ENCODE data around the gene ESPL1.
A peak's percentile ranks its signal among the peaks of the same experiment; 100 is the strongest.
"Not testable (repeated sequence)": the region's sequence is repeated elsewhere in the genome, so short reads cannot be mapped to it uniquely, and the experiment has no call there.

ESPL1 gene

GRCh38 chr12:53258541-53259539 is 9.3 kb upstream of the ESPL1 start:
- DNase-seq (ENCODE audit: low read depth in 3 of 3) = no peak

DNA sequence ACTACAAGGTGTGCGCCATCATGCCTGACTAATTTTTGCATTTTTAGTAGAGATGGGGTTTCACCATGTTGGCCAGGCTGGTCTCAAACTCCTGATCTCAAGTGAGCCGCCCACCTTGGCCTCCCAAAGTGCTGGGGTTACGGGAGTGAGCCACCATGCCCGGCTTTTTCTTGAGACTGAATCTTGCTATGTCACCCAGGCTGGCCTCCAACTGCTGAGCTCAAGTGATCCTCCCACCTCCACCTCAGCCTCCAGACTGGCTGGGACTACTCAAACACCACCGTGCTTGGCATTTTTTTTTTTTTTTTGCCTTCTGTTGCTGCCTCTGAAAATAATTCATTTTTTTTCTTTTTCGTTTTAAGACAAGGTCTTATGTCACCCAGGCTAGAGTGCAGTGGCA is 8.2 kb upstream of the ESPL1 start:
- no peak for DNase-seq (ENCODE audit: low read depth in 3 of 3)

- DNase-seq (ENCODE audit: low read depth in 3 of 3) = no peak
Observed at GRCh38 chr12:53265783-53266182, 2.3 kb upstream of the ESPL1 start.

DNA sequence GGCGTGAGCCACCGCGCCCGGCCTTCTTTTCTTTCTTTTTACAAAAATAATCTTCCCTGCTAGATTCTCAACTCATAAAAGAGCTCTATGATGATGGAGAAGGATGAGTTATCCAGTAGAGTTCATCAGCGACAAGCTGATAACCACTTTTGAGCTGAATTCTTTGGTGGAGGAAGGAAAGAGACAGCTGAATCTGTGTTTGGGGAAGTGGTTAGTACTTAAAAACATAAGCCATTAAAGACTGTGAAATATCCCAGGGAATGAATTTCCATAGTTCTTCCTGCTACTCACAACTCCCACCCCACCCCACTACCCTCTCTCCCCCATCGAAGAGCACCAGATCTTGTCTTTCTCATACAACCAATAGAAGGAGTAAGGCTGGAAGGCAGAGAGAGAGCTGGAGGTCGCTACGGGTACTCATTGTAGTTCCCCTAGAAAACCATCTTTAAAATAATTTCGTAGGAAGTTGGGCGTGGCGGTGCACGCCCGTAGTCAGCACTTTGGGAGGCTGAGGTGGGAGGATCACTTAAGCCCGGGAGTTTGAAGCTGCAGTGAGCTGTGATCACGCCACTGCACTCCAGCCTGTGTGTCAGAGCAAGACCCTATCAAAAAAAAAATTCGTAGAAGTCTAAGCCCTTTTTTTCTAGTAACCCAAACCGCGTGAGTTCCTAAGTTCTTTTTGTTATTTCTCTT is 647 bp upstream of the ESPL1 start:
- DNase-seq (ENCODE audit: low read depth in 3 of 3) = peak in 1 of 3 donors; percentile 20

- no peak for DNase-seq (ENCODE audit: low read depth in 3 of 3)
Observed at GRCh38 chr12:53268630-53269562, 797 bp downstream of the ESPL1 start.

DNA sequence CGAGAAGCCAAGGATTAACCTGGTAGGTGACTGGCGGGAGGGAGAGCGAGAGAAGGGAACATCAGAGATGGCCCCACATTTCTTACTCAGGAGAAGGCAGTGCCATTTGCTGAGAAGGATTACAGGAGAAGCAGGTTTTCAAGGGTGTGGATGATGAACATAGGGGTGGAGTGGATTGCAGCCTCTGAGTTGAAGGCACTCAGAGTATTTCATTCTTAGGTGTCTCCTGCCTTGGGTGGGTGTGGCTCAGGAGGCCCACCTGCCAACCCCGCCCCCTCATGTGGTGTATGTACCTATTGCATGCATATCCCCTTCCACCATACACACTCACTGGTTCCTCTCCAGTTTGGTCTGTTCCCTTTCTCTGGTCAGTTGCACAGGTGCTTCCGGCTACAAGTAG is 6.3 kb downstream of the ESPL1 start:
- no peak for DNase-seq (ENCODE audit: low read depth in 3 of 3)

- no peak for DNase-seq (ENCODE audit: low read depth in 3 of 3)
Observed at GRCh38 chr12:53276511-53276910, 8.4 kb downstream of the ESPL1 start.

- no peak for DNase-seq (ENCODE audit: low read depth in 3 of 3)
Observed at GRCh38 chr12:53277981-53278380, 9.9 kb downstream of the ESPL1 start.

DNA sequence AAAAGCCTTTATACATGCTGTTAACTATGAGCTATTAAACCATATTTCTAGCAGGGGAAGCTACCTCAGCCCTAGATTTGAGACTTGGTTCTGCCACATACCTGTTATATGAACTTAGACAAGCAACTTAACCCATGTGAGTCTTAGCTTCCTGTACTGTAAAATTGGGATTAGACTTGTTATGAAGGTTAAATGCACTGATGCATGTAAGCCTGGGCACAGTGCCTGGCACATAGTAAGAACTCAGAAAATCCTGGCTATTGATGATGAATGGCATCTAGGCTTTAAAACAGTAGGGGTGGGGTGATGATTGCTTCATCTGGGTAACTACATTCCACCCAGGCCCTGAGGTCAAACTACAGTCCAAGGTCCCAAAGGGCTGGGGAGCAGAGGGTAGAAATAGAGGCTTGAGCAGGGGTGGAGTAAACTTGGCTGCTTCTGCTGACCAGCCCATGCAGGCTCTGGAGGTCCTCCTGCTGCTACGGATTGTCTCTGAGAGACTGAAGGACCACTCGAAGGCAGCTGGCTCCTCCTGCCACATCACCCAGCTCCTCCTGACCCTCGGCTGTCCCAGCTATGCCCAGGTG is 11.3 kb downstream of the ESPL1 start:
- no peak for DNase-seq (ENCODE audit: low read depth in 3 of 3)

DNA sequence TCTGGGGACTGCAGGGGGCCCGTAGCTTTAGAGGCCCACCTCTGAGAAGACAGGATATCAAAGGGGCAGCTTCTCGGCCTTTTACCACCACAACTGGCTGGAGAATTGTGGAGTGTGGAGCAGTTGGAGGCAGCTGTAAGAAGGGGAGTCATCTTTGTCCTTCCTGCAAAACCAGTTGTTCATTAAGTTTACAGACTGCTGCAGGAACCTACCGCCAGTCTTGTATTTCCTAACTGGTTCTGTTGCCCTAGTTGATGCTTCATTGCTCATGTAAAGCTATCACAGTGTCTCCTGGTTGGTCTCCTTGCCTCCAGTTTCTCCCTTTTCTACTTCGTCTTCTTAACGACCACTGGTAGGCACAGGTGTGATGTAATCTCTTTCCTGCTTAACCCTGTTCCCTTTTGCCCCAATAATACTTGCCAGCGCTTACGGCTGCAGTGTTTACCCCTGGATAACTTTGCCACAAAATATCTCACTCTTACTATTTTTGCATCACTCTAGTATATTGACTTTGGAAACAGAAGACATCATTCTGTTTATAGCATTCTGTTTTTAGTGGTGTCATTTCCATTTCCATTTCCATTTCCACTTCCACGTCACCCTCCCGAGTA is 11.9 kb downstream of the ESPL1 start:
- DNase-seq (ENCODE audit: low read depth in 3 of 3) = no peak

- DNase-seq (ENCODE audit: low read depth in 3 of 3) = no peak
Observed at GRCh38 chr12:53286448-53286847, 18.3 kb downstream of the ESPL1 start.

GRCh38 chr12:53287741-53288216 is 19.7 kb downstream of the ESPL1 start:
- DNase-seq (ENCODE audit: low read depth in 3 of 3) = peak; percentile 32 to 53 (median 35)

- DNase-seq (ENCODE audit: low read depth in 3 of 3) = no peak
Observed at GRCh38 chr12:53288322-53288721, 20.2 kb downstream of the ESPL1 start.

DNA sequence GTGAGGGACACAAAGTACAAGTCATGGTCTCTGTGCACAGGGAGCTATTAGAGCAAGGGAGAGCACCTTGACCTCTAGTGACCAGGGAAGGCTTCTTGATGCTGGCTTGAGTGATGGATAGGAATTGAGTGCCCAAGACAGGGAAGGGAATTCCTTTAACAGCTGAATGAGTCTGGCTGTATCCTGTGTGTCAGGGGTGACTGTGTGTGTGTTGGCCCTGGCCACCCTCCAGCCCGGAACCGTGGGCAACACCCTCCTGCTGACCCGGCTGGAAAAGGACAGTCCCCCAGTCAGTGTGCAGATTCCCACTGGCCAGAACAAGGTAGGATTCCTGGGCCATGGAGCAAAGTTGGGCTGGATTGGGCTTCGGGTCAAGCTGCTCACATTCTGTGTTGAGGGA is 21.8 kb downstream of the ESPL1 start:
- DNase-seq (ENCODE audit: low read depth in 3 of 3) = no peak

DNA sequence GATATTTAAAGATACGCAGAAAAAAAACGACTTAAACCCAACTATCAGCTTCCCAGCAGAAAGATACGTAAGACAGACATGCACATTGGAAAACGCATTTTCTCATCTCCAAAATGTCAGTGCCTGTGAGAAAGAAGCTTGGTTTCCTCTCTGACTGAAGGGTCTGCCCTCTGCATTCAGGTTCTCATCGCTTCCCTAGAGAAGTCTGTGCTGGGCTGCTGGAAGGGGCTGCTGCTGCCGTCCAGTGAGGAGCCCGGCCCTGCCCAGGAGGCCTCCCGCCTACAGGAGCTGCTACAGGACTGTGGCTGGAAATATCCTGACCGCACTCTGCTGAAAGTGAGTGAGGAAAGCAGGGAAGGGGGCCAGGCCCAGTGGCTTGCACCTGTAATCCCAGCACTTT is 22.6 kb downstream of the ESPL1 start:
- no peak for DNase-seq (ENCODE audit: low read depth in 3 of 3)

DNA sequence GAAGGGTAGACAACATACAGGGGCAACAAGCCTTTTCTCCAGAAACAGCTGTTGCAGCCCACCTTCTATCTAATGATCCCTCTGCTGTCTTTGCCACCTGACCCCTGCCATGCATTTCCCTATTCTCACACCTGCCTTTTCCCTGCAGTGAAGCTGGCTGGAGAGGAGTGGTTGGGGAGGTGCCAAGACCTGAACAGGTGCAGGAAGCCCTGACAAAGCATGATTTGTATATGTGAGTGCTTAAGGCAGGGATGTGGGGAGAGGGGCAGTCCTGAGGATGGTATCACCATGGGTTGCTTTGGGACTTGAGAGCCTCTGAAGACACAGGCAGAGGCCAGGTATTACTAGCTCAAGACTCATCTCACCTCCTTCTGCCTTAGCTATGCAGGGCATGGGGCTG is 24.3 kb downstream of the ESPL1 start:
- DNase-seq (ENCODE audit: low read depth in 3 of 3) = no peak

DNA sequence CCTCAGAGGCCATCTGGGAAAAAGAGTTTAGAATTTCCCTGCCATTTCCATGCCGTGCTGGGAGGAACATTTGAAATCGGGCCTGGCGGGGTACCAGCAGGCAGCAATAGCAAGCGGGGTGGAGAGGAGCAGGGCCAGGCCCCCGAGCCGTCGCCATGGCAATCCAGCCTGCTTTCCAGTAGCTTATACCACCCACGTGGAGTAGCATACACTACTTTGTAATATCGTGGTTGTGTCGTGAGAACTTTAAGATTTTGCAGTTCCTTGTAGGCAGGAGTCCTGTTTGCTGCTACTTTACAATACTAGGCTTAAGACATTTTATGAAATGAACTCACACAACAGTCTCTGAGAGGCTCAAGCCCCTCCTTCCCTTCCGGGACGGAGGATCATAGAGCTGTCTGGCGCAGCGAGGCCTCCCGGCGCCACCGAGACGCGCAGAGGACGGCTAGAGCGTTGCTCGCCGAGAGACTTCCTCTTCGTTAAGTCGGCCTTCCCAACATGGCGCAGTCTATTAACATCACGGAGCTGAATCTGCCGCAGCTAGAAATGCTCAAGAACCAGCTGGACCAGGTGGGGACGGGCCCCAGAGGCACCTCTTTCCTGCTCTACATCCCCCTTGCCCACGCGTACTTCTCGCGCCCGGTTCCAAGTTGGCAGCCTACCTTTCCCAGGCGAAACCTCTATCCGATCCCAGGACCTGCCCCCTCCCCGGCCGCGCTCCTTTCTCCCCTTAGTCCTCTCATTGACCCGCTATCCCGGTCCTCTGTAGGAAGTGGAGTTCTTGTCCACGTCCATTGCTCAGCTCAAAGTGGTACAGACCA is 27.2 kb downstream of the ESPL1 start, which contains the start of gene PFDN5:
TSS of gene PFDN5 (plus strand) at position 473 of the 821 bp plus-strand sequence. CDS start at position 499, 26 bp downstream.
- peak; percentile 76 to 79 (median 78) for DNase-seq (ENCODE audit: low read depth in 3 of 3)

DNA sequence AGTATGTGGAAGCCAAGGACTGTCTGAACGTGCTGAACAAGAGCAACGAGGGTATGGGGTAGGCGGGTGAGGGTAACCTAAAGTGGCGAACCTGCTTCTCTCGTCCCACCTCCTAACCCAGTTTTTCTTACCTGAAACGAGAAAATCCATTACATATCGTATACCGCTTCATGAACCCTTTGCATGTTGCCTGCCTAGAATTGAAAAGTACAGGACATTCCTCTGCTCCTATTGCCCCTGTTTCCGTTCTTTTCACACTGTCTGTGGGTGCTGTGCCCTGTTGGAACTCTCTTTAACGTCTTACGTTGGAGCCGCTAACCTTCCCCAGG is 27.8 kb downstream of the ESPL1 start:
- DNase-seq (ENCODE audit: low read depth in 3 of 3) = no peak

GRCh38 chr12:53297106-53297505 is 29.0 kb downstream of the ESPL1 start:
- not testable (repeated sequence) for DNase-seq (ENCODE audit: low read depth in 3 of 3)

DNA sequence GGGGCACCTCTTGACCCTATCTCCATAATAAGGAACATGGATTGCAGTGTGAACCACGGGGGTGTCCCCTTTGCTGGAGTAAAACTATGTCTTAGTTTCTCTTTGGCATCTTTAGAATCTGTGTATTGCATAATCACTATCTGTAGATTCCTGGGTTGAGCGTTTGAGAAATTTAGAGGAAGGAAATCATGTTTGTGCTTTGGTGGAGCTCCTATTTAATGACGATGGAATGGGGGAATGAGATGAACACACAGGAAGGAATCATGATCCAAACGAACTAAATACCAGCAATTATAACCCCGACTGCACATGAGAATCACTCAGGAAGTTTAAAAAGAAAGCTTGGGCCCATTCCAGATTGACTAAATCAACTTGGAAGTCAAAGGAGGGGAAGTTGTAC is 30.1 kb downstream of the ESPL1 start:
- DNase-seq (ENCODE audit: low read depth in 3 of 3) = no peak

Measured in stimulated activated CD4-positive, alpha-beta T cell treated with anti-CD3 and anti-CD28 coated beads, TNF-alpha, amount 100 ng/mL, for 48 hours (primary cell).